HG02840 (cell line): ENCODE measurements around the gene SLC22A23.

ENCODE experiments used
- ATAC-seq: cut with Tn5 transposase; IDR thresholded peaks from one replicate; pipeline ENCODE4 v1.9.1; 2021; ENCODE audit warnings: mild to moderate bottlenecking, moderate library complexity, moderate number of reproducible peaks; ENCODE audit not compliant: unreplicated experiment, low FRiP score

Gene SLC22A23, protein sequence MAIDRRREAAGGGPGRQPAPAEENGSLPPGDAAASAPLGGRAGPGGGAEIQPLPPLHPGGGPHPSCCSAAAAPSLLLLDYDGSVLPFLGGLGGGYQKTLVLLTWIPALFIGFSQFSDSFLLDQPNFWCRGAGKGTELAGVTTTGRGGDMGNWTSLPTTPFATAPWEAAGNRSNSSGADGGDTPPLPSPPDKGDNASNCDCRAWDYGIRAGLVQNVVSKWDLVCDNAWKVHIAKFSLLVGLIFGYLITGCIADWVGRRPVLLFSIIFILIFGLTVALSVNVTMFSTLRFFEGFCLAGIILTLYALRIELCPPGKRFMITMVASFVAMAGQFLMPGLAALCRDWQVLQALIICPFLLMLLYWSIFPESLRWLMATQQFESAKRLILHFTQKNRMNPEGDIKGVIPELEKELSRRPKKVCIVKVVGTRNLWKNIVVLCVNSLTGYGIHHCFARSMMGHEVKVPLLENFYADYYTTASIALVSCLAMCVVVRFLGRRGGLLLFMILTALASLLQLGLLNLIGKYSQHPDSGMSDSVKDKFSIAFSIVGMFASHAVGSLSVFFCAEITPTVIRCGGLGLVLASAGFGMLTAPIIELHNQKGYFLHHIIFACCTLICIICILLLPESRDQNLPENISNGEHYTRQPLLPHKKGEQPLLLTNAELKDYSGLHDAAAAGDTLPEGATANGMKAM

DNA sequence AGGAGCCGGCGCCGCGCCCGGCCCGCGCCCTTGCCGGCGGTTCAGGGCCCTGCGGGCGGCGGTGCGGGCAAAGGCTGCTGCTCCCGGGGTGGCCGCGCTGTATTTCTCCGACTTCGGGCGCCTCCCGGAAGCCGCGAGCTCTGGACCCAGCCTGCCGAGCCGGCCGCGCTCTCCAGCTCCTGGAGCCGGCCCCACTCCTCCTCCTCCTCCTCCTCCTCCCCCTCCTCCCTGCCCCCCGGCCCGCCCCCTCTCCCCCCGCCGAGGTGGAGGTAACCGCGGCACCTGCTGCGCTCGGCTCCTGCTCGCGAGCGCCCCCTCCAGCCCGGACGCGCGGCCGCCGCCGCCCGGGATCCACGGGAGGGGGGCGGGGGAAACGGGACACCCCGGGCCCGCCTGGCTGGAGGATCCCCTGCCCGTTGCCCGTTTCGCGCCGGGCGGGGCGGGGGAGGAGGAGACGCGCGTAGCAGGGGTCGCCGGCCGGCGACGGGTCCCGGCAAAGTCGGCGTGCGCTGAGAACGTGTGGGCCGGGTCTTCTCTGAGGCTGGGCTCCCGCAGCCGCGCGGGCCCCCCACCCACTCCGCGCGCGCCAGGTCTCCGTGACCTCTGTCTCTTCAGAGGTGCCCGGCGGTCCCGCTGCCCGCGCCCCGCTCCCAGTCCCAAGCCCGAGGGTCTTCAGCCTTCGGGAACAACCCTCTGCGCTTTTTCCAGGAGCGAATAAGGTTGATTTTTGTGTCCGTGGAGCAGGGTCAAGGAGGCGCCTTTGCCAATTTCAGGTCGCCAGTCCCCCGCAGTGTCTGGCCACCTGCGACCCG, at the start of gene SLC22A23:
Gene SLC22A23, minus strand, starts transcription at position 153 of the 812 bp plus-strand sequence. CDS start 491 bp downstream, outside the sequence.
- no peak for ATAC-seq

- ATAC-seq, result no peak
Observed at GRCh38 chr6:3506200-3506599, 49.4 kb upstream of the SLC22A23 start.

GRCh38 chr6:3504938-3505805, 48.3 kb upstream of the SLC22A23 start:
- no peak for ATAC-seq

DNA sequence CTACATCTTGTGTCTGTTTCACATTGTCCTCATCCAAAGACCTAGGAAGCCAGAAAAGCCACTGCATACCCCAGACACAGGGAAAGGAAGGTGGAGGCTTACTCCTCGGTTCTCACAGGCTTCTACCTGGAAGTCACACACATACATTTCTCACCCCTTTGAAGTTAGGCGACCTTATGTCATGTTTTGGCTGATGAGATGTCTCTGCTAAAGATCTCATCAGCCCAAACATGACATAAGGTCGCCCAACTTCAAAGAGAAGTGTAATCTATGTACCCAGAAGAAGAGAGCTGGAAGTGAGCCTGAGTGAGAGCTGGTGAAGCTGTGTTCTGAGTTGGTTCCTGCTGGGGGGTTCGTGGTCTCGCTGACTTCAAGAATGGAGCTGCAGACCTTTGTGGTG, 47.5 kb upstream of the SLC22A23 start:
- ATAC-seq, result no peak

DNA sequence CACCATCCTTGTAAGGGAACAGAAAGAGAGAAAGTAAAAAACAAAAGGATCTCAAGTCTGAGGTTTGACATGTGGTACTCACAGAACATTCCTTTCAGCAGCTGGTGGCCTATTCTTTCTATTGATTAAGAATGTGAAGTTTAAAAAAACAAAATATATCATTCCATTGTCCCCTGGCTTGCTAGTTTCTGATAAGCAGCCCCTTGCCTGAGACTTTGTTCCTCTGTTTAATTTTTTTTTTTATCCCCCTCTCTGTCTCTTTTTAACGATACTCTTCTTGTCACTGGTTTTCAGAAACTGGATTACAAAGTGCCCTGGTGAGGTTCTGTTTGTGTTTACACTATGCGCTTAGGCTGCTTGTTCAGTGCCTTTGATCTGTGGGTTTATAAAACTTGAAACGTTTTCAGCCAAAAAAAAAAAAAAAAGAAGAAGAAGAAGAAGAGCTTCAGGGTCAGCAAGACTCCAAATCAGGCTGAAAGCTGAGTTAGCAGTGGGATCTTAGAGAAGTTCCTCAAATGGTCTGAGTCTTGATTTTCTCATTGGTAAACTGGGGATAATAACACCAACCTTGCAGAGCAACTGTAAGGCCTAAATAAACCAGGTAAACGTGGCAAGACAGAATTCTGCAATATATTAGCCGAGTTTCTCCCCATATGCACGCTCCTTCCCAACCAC, 45.1 kb upstream of the SLC22A23 start:
- no peak for ATAC-seq

DNA sequence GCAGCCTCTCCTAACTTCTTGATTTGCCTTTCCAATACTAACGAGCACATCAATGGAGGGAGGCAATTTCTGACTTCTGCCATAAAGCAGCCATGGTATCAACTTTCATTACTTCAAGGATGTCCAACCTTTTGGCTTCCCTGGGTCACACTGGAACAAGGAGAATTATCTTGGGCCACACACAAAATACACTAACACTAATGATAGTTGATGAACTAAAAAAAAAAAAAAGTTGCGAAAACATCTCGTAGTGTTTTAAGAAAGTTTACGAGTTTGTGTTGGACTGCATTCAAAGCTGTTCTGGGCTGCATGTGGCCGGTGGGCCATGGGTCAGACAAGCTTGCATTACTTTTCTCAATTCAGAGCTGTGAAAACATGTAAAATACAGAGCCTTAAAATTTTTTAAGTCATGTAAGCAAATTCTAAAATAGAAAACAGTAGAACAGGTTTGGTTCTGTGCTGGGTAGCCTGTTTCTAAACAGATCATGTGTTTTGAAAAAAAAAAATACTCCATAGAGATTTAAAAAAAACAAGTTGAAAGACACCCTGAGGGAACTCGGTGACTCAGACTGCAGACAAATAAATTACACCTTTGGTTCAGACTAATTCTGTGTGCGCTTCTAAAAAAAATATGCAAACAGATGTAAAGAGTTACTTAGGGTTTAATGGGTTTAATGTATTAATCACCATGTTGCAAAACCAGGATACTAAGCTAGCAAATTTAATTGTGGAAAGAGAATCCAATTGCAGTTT, 43.6 kb upstream of the SLC22A23 start:
- ATAC-seq, result no peak

DNA sequence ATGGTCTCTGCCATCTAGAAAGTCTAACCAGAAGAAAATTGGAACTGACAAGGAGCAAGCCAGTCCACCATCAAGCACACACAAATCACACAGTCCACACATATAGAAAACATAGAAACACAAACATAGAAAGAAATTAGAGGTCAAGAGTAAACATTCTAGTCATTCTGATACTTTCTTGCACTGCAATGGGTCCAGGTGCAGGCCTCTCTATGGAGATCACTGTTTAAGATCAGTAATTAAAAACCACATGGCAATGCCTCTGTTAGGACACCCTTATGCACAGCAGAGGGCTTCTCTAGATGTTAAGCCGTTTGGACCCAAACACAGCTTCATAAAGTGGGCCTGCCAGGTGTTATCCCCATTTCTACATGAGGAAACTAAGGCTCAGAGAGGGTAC, 42.8 kb upstream of the SLC22A23 start:
- no peak for ATAC-seq

- no peak for ATAC-seq
Observed at GRCh38 chr6:3496395-3496794, 39.5 kb upstream of the SLC22A23 start.

DNA sequence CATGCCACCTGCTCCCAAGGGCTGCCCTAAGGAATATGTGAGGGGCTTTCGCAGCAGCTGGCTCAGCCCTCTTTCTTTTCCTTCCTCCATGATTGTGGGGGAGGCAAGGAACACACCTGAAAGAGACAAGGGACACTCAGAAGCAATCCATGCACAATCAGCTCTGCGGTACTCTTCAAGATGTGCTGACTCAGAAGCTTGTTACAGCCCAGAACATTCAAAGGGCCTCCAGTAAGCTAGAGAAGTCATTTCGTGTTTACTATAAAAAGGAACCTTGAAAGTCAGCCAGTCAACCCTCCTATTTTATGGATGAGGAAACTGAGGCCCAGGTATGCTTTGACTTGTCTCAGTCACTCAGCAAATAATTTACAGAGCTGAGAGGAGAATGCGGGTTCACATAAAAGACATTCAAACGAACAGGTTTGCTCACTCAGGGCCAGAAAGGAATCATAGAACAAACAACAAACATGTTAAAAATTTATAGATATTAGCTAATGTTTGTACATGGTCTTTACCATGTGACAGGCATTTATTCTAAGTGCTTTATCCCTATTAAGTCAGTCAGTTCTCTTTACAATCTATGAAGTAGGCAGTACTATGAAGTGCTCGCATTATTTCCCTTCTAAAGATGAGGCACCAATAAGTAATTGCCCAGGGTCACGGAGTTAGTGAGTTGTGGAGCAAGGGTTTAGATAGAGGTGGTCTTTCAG, 37.7 kb upstream of the SLC22A23 start:
- ATAC-seq, result no peak

DNA sequence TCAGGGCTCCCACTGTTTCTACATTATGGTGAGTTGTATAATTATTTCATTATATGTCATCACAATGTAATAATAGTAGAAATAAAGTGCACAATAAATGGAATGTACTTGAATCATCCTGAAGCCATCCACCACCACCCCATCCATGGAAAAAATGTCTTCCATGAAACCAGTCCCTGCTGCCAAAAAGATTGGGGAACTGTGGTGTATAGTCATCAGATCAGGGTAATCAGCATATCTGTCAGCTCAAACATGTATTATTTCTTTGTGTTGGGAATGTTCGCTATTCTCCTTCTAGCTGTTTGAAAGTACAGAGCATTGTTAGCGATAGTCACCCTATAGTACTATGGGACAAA, 33.8 kb upstream of the SLC22A23 start:
- ATAC-seq, result no peak

DNA sequence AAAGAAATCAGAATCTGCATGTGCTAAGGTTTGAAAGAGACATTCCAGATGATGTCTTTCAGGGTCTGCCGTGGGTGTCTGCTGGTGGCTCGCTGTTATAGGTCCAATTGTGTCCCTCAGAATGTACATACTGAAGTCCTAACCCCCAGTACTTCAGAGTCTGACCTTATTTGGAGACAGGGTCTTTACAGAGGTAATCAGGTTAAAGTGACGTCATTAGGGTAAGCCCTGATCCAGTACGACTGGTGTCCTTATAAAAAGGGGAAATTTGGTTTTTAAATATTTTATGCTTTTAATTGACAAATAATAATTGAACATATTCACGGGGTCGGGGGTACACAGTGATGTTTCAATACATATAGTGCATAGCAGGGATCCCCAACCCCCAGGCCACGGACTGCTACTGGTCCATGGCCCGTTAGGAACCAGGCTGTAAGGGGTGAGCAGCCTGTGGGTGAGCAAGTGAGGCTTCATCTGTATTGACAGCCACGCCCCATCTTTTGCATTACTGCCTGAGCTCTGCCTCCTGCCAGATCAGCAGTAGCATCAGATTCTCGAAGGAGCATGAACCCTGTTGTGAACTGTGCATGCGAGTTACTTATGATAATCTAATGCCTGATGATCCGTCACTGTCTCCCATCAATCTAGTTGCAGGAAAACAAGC, 33.2 kb upstream of the SLC22A23 start:
- no peak for ATAC-seq

- ATAC-seq, result no peak
Observed at GRCh38 chr6:3489027-3489757, 32.3 kb upstream of the SLC22A23 start.

DNA sequence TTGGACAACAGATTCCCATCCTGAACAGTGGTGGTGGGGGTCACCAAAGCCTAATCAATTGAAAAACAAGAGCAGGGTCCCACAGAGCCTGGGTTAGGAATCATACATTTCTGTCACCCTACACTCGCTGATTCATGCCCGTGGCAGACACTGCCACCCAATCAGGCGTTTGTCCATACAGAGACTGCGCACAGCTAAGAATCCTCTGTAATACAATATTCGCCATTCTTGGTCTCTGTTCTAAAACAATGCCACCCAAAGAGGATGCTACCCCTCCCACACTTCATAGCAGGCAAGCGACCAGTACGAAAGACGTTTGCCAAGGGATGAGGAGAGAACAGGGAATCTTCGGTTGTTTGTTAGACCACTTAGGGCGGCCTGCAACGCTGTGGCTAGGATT, 28.1 kb upstream of the SLC22A23 start:
- no peak for ATAC-seq

DNA sequence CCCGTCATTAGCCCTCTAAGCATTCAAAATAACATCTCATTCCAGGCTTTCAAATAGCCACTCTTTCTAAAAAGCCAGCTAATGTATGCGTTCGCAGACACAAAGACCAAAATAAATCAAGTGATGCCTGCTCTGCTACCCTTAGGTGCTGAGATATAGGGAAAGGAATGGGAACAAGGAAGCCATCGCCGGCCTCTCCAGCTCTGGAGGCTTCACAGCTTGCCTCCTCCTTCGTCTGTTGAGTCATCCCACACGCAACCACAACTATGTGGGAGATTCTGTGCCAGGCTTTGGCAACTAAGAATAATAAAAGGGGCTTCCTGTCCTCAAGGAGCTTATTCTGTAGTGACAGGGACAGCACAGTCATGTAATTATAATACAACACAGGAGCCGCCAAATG, 27.3 kb upstream of the SLC22A23 start:
- ATAC-seq, result no peak

GRCh38 chr6:3483675-3484074, 26.8 kb upstream of the SLC22A23 start:
- no peak for ATAC-seq

GRCh38 chr6:3482869-3483268, 26.0 kb upstream of the SLC22A23 start:
- no peak for ATAC-seq

DNA sequence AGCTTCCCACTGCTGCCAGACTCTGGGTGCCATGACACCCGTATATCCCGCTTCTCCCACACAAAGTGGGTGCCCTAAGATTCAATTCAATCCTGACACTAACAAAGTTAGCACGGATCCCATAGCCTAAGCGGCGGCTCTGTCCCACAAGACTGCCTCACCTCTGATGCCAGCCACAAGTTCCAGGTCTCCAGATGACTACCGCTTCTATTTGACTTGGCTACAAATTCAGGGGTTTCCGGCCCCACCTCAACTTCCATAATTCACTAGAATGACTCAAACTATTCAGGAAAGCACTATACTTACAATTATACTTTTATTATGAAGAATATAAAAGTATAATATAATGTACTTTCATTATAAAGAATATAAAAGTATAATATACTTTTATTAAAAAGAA, 24.8 kb upstream of the SLC22A23 start:
- ATAC-seq, result no peak
